Nasal cavity respiratory epithelium epithelial cell of viscerocranial mucosa (primary cell): Measurements from ENCODE around the gene WNT8B. TPM values are rescaled to one million over a fixed set of nuclear protein-coding genes. Genes with fewer than 3 reads are reported as not detected.

Experiments
- total RNA-seq: library from RNA; depleted of rRNA; stranded (reverse); fragments of >200 nt; gene quantifications from 2 replicates; pipeline ENCODE4 v1.2.3, GENCODE V29; 2014

The WNT8B gene, protein sequence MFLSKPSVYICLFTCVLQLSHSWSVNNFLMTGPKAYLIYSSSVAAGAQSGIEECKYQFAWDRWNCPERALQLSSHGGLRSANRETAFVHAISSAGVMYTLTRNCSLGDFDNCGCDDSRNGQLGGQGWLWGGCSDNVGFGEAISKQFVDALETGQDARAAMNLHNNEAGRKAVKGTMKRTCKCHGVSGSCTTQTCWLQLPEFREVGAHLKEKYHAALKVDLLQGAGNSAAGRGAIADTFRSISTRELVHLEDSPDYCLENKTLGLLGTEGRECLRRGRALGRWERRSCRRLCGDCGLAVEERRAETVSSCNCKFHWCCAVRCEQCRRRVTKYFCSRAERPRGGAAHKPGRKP
- total RNA-seq: not detected in 2 replicates

DNA sequence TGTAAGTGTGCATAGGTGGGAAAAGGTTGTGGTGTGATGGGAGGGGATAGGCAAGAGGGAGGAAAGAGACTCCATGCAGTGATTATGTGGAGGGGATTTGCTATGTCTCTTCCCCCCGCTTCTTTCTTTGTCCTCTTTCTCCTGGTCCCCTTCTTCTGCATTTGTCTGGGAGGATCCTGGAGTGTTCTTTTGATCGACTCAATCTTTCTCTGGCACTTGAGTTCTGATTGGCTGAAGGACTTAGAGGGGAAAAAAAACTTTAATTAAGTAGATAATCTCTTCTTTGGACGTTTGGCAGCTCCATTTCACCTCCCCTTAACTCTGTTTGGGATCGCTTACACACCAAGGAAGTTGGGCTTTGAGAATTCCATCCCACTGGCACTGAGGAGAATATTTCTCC is at the start of gene WNT8B:
Gene WNT8B, plus strand, starts transcription at position 301 of the 400 bp plus-strand sequence. CDS start 160 bp downstream, outside the sequence.

DNA sequence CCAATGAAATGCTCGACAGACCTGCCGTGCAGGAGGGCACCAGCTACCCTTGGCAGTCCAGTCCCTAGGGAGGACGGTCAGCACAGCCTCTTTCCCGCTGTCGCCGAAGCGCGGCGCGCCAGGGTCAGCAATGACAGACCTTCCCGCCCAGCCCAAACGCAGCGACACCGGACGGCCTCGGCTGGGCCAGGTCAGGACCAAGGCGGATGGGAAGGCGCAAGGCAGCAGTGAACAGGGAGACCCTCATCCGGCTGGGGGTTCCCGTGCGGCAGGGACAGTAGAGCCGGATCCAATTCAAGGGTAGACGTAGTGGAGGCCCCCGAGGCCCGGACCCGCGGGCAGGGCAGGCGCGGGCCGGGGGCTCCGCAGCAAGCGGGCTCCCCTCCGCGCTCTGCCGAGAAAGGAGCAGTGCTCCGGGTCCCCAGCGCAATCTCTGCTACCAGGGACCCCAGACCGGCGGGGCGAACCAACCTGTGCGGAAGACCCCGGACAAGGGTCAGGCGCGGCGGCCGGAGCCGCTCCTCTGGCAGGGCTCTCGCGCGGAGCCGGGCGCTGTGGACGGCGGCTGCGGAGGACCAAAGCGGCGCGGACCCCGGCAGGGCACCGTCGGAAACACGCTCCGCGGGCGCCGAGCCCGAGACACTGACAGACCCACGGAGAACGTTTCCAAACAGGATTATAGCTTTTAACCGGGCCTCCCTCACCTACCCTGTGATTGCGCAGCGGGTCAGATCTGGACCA is 56.7 kb downstream of the WNT8B start, which contains the start of gene SEC31B:
Gene SEC31B, minus strand, starts transcription at position 551 of the 741 bp plus-strand sequence. CDS start 2,909 bp downstream, outside the sequence.

DNA sequence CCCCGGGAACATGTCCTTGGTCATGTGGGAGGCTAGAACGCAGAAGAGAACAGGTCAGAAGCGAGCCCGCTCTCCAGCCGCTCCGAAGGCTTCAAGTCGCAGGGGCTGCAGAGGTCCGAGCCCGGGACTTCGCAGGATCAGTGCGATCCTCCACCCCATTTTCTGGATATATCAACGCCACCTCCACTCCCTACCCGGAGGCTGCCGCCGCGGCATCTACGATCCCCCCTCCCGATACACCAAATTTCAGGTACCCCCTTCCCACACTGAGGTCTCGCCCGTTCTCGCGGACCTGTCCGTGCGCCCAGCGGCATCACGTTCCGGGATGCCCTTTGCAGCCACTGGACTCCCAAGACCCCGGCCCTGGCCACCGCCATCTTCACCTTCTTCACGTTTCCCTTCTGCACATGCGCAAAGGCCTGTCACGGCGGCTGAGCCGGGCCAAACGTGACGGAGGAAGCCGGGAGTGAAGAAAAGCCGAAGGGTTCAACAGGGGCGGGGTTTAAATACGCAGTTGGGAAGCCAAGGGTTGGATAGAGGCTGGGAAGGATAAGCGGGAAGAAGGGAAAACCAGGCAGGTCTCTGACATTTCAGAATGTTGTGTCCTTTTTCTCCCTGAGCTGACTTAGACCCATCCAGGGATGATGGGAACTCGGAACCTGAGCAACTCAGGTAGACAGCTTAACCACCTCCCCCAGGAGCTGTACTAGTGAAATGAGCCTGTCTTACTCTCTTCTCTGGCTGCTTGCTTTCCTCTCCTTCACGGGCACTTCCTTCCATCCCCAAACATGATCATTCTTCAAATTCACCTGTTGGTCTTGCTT is 66.9 kb downstream of the WNT8B start, which contains the start of gene NDUFB8:
Gene NDUFB8, minus strand, starts transcription at position 397 of the 824 bp plus-strand sequence. Its CDS starts 20 bp downstream, at position 377.

Other genes with a start within 250 kb of the WNT8B start
- gene CHUK, start 233.4 kb upstream of the WNT8B start, total RNA-seq: 34.9 and 40.0 TPM in 2 replicates
- gene CWF19L1, start 195.4 kb upstream of the WNT8B start, total RNA-seq: 23.8 and 36.2 TPM in 2 replicates
- 75.7 and 131 TPM in 2 replicates for gene BLOC1S2, start 176.3 kb upstream of the WNT8B start, total RNA-seq
- gene PKD2L1, start 132.8 kb upstream of the WNT8B start, total RNA-seq: not detected in 2 replicates
- gene SCD, start 115.8 kb upstream of the WNT8B start, total RNA-seq: 258 and 325 TPM in 2 replicates
- gene SEC31B, start 56.9 kb downstream of the WNT8B start, total RNA-seq: 0.68 and 2.2 TPM in 2 replicates
- 87.1 and 165 TPM in 2 replicates for gene NDUFB8, start 66.9 kb downstream of the WNT8B start, total RNA-seq
- gene HIF1AN, start 72.9 kb downstream of the WNT8B start, total RNA-seq: 10.6 and 17.8 TPM in 2 replicates